Measurements from ENCODE around the gene SEPTIN8.

SEPTIN8 gene

GRCh38 chr5:132747616-132748440 is 29.2 kb downstream of the SEPTIN8 start:
- DNase-seq = no peak

GRCh38 chr5:132746954-132747615 is 30.0 kb downstream of the SEPTIN8 start, which contains the start of gene CCNI2:
TSS of gene CCNI2 (plus strand) at chr5:132747426. CDS start at chr5:132747496, 70 bp downstream.
- no peak for DNase-seq

- DNase-seq = no peak
Observed at GRCh38 chr5:132746592-132746953, 30.5 kb downstream of the SEPTIN8 start.

GRCh38 chr5:132744659-132745058 is 32.4 kb downstream of the SEPTIN8 start:
- no peak for DNase-seq

- no peak for DNase-seq
Observed at GRCh38 chr5:132742626-132743025, 34.4 kb downstream of the SEPTIN8 start.

- no peak for DNase-seq
Observed at GRCh38 chr5:132742158-132742557, 34.9 kb downstream of the SEPTIN8 start.

- DNase-seq = no peak
Observed at GRCh38 chr5:132739232-132739631, 37.8 kb downstream of the SEPTIN8 start.

- DNase-seq = no peak
Observed at GRCh38 chr5:132737982-132738681, 38.9 kb downstream of the SEPTIN8 start.

GRCh38 chr5:132736853-132737833 is 39.9 kb downstream of the SEPTIN8 start, which contains the start of gene KIF3A:
TSS of gene KIF3A (minus strand) at chr5:132737546. CDS start at chr5:132737419, 127 bp downstream.
- DNase-seq = peak; percentile 96

GRCh38 chr5:132734687-132735086 is 42.4 kb downstream of the SEPTIN8 start:
- DNase-seq = no peak

GRCh38 chr5:132733499-132734148 is 43.4 kb downstream of the SEPTIN8 start:
- no peak for DNase-seq

- no peak for DNase-seq
Observed at GRCh38 chr5:132729896-132730295, 47.1 kb downstream of the SEPTIN8 start.

GRCh38 chr5:132725745-132726144 is 51.3 kb downstream of the SEPTIN8 start:
- no peak for DNase-seq

GRCh38 chr5:132718544-132719312 is 58.3 kb downstream of the SEPTIN8 start:
- DNase-seq = no peak

- no peak for DNase-seq
Observed at GRCh38 chr5:132714456-132715307, 62.4 kb downstream of the SEPTIN8 start.

- no peak for DNase-seq
Observed at GRCh38 chr5:132708645-132709044, 68.4 kb downstream of the SEPTIN8 start.

GRCh38 chr5:132704875-132705274 is 72.2 kb downstream of the SEPTIN8 start:
- DNase-seq = no peak
